HG03354 (cell line): ENCODE results near the gene UMODL1.

Source experiments
- ATAC-seq: cut with Tn5 transposase; IDR thresholded peaks from one replicate; pipeline ENCODE4 v1.9.1; 2021; ENCODE audit warnings: mild to moderate bottlenecking; ENCODE audit not compliant: unreplicated experiment, poor library complexity, severe bottlenecking

The UMODL1 gene

DNA sequence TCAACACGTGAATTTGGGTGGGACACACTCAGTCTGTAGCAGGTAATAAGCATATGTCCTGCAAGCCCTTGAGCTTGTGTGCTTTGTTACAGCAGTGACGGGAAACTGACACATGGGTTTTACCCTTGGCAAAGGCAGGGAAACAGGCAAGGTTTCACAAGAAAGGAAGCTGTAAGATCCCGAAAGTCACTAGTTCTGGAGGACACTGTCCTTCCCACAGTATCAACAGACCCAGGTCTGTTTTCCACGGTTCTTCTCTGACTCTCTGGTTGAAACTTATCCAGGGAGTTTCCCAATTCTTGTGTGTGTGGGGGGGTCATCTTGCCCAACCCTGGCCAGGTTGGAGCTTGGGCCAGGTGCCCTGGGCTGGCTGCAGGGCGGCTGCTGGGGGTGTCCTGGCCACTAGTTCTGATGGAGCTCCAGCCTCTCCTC is 31.6 kb upstream of the UMODL1 start:
- no peak for ATAC-seq

DNA sequence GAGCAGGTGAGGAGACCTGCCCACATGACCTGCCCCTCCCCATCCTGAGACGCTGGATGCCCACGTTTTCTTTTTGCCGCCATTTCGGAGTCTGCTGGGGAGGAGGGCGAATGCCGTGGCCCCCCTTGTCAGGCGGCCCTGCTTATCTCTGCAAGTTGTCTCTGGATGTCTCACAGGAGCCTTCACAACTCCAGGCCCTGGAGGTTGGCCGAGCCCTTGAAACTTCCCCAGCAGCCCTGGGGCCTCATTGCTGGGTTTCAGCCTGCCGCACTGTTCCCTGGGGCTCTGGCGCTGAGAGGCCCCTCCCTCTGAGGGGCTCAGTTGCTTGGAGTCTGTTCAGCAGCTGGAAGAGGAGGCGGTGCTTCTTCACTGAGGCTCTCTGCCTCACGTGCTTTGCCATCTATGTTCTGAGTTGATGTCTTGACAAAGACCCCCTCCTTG is 31.2 kb upstream of the UMODL1 start:
- no peak for ATAC-seq

DNA sequence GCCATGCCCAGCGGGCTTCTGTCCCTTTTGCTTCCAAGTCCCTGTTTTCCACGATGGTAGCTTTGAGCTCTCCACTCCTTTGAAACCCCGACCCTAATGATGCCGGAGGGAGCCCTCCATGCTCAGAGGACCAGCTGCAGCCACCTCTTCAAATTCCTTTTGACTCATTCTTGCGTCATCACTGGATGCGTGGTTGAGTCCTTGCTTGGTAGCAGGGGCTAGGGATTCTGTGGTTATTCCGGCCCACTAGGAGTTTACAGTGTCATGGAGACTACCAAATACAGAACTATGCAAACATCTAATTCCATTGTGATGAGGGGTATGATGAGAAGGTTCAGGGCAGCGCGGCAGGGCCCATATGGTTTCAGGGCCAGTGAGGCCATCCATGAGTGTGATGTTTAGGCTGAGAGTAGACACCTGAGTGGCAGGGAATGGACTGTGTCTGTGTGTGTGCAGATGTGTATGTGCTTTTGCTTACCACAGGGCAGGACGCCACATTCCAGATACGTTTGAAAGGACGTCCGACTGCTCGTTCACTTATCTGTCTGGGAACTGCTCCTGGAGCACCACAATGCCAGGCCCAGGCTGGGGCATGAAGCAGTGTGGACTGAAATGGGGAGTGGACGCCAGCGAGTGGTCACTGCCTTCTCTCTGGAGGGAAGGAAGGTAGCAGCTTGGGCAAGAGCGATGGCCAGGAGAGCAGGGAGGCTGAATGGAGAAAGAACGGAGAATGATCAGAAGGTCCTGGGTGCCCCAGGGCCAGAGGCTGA is 30.5 kb upstream of the UMODL1 start:
- no peak for ATAC-seq

DNA sequence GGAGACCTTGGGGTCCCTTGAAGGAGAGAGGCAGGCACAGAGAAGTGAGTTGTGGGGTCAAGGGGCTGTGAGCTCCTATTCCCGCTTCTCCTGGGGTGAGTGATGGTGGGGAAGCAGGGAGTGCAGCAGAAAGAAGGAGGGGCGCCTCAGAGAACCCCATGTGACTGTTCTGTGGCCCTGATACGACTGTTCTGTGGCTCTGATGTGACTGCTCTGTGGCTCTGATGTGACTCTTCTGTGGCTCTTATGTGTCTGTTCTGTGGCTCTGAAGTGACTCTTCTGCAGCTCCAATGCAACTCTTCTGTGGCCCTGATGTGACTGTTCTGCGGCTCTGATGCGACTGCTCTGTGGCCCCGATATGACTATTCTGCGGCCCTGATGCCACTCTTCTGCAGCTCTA is 29.9 kb upstream of the UMODL1 start:
- no peak for ATAC-seq

DNA sequence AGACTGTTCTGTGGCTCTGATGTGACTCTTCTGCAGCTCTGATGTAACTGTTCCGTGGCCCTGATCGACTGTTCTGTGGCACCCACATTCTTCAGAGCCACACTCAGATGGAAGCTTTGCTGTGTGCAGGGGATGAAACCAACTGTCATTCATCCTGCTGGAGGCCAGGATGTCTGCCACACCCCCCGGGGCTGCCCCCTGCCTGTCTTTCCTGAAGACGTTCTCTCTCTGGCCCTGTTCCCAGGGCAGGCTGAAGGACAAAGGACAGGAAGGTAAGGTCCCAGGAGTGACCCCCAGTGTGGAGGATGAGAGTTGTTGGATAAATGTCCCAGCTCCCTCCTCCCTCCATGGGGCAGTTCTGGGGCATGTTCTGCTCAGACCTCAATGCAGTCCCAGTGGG is 29.4 kb upstream of the UMODL1 start:
- ATAC-seq: no peak

DNA sequence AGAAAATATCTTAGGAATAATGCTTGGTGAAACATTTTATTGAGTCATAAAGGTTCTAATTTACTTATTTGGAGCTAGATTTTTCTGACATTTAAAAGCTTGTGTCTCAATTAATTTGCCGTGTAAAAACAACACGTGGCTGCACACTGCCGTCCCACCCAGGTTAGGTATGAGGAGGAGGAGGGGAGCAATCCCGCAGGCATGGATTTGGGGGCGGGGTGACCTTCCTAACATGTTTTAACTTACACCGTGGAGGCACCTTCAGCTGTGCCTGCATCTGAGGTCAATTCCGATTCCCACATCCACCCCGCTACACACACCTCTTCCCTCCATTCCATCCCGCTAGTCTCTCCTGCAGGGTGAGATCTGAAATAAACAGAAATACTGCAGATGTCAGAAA is 28.5 kb upstream of the UMODL1 start:
- ATAC-seq: no peak

DNA sequence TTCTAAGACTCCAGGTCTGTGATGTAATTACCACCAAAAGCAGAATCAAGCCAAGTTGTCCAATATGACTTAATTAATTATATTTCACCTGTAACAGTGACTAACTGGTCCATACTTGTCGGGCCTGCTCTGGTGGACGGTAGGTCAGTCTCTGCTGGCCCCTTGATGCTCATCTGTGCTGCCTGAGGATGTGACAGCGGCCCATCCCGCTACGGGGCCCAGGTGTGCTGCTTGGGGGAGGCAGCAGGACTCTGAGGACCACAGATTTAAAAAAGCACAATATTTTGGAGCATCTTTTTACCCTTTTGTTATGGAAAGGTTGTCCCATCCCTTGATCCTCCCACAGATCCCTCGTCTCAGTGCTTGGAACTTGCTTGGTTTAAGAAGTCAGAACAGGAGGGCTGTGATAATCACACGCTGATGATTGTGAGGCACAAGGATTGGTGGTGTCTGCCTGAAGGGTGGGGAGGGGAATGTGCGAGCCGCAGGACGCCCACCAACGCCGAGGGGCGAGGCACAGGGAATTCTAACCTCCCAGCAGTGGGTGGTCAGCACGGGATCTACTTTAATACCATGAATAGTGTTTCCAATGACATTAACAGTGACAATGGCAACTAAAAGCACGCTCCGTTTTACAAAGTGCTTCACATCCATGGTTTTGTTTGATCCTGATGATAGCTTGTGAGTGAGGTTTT is 27.8 kb upstream of the UMODL1 start:
- ATAC-seq: no peak

DNA sequence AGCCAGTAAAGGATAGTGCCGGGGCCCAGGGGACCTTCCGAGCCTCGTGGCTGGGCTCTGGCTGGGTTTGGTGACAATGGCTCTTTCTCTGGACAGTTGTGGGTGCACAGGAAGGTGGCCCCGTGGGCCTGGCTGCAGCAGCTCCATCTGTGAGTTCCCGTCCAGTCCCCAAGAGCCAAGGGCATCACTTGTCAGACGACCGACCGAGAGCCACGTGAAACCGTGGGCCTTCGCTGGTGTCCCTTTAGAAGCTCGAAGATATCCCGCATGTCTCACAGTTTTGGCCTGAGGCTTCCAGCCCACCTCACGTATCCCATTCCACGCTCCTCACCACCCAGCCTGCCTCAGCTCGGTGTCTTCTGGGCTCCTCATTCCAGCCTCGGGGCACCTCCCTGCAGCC is 27.2 kb upstream of the UMODL1 start:
- ATAC-seq: no peak

DNA sequence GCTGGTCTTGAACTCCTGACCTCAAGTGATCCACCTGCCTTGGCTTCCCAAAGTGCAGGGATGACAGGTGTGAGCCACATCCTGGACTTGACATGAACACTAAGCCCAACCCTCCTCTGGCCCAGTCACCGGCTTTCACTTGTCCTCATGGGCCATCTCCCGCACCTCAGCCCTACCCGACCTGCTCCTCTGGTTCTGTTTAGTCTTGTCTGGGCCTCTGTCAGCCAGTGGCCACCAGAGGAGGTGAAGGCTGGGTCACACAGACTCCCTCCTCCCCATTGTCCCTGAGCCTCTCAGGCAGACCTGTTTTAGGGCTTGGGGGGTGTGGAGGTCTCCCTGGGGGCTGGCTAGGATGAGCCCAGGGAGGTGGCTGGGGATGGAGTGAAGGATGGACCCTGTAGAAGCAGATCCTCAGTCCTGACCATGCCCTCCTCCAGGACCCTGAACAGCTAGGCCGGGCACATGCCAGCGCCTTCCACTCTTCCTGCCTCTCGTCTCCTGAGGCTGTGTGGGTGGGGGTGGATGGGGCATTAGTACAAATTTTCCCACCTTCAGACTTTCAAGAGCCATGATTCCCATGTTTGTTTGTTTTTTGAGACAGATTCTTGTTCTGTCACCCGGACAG is 26.1 kb upstream of the UMODL1 start:
- no peak for ATAC-seq

DNA sequence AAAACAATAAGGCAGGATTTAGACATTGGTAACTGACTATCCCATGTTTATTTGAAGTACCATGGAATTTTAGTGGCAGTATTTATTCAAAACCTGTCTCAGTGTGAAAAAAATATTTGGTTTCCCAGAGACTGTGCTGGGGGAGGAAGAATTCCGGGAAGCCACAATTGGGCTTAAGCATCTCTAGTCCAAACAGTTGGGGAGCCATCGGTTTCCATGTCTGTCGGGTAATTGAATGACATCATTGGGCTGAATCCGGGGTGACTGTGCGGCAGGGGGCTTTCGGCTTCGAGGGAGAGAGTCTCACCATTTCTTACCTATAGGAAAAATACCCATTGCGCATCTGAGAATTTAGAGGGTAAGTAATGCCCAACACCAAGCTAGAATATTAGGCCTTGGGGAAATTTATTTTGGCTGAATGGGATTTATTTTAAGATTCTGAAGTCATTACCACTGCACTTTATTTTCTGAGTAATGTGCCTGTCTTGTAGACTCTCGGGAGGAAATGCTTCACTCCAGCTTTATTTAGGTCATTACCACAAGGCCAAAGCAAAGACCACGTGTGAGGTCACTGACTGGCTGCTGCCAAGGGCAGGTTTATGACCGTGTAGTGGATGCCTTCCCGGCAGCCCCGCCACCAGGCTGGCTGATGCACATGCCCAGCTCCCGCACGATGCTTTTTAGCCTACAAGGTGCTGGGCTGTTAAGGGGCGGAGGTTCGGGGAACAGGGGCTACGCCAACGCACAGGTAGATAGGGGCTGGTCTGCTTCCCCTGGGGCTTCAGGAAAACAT is 23.1 kb upstream of the UMODL1 start:
- ATAC-seq: no peak

DNA sequence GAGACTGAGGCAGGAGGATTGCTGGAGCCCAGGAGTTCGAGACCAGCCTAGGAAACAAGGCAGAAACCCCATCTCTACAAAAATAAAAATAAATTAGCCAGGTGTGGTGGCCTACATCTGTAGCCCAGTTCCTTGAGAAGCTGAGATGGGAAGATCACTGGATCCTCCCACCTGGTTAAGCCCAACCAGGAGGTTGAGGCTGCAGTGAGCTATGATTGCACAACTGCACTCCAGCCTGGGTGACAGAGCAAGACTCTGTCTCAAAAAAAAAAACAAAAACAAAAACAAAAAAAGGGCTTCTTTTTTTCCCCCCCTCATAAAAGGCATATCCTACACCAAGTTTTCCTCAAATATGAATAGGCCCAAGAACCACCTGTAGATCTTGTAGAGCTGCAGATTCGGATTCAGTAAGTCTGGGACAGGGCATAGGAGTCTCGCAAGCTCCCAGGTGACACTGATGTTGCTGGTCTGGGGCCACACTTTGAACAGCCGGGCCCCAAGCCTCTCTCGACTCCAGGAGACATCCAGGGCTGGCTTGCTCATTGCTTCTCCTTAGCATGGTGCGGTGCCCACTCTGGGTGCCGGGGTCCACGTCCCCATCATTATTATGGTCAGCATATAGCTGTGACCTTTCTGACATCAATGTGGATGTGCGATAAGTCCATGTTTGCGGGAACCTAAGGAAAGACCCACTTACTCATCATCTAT is 22.1 kb upstream of the UMODL1 start:
- no peak for ATAC-seq

DNA sequence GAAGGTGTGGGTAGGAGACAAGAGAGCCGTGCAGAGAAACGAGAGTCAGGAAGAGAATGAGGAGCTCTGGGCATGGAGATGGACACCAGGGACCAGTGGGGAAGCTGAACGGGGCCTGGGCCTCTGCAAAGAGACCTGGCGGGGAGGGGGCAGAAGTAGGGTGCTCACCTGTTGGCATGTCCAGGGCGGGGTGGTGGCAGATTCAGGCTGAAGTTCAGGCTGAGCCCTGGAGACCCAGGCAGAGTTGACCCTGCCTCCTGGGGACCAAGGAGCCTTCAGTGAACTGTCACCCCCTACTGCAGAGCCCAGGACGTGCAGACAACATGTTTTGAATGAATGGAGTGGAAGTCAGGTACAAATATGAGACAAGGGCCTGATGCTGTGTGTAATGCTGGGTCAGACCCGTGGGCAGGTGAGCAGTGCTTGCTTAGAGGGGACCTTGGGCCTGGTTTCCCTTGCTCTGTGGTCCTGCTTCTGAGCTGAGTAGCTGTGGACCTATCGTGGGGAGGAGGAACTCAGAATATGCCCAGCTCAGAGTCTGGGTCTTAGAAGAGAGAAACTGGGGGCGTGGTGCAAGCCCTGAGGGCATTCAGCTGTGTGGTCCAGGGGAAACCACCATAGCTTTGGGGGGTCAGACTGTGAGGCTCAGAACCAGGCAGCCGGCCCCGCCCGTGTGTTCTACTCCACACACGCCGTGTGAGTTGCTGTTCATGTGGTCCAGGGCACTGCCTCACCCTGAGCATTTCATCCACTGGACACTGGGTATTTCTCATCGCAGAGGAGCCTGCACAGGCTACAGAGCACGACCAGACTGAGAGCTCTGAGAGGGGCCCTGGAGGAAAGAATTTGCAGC is 21.3 kb upstream of the UMODL1 start:
- no peak for ATAC-seq

DNA sequence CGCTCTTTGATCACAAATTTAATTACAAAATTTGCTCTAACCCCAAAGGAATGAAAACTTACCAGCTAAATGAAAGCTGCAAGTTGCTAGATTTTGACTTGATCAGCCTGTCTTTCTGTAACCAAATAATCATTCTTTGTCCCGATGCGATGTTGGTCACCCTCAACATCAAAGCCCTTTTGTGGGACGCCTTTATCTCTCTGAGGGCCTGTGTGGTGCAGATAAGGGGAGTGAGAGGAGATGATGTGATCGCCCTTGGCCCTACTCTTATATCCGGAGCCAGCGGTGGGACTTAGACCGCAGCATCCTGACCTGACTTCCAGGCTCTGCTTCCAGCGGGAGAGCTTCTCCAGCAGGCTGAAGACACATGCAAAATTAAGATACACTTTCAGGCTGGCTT is 19.3 kb upstream of the UMODL1 start:
- no peak for ATAC-seq

DNA sequence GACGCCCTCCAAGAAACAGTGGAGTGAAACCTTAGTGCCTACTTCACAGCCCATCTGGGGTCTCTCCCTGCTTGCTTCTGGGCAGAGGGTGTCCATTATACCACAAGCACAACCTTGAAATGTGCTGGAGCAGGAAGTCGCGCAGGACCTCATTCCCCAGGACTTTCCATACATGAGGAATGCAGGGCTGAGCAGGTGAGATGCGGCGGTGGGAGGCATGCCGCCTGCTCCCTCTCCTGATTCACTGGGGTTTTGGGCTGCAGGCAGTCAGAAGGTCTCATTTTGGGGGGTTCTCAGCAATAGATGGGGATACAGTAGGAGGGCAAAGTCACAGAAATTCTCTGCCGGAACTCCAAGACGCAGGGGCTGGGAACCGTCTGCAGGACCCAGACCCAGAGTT is 15.7 kb upstream of the UMODL1 start:
- ATAC-seq: no peak

DNA sequence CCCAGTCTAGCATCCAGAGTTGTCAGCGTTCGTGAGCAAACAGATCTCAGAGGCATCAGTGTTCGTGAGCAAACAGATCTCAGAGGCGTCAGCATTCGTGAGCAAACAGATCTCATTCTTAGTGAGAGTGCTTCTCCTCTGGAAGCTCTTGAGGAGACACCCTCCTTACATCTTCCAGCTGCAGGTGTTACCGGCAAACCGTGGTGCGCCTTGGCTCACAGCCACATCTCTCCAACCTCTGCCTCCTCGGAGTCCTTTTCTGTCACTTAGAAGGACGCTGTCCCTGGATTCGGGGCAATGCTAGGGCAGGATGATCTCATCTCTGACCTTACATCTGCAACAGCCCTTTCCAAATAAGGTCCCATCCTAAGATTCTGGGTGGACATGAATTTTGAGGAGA is 14.6 kb upstream of the UMODL1 start:
- ATAC-seq: no peak

DNA sequence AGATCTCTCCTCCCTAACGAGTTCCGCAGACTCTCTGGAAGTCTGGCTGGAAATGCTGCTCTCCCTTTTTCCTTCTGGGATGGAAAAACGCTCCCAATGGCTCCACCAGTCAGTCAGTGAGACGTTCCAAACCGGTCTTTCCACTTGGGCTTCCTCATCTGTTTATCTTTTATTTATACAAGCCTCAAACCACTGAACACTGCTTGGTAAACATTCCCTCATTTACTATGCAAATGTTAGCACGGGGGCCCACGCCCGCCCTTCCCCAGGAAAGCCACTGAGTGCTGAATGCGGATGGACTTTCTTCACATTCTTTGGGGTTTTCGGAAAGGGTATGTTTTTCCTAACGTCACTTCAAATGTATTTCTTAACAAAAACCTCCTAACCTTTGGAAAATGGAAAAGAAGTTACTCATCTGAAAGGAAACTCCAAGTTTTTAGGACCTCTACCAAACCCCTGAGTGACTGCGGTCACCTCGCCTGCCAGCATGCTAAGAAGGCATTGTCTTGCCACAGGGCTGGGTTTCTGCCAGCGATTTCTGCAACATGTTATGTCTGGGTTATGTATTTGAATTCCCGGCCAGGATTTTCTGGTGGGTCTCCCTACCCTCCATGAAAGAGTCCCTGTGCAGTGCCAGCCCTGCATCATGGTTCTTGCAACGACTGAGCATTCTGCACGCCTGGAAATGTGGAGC is 14.0 kb upstream of the UMODL1 start:
- ATAC-seq: no peak

DNA sequence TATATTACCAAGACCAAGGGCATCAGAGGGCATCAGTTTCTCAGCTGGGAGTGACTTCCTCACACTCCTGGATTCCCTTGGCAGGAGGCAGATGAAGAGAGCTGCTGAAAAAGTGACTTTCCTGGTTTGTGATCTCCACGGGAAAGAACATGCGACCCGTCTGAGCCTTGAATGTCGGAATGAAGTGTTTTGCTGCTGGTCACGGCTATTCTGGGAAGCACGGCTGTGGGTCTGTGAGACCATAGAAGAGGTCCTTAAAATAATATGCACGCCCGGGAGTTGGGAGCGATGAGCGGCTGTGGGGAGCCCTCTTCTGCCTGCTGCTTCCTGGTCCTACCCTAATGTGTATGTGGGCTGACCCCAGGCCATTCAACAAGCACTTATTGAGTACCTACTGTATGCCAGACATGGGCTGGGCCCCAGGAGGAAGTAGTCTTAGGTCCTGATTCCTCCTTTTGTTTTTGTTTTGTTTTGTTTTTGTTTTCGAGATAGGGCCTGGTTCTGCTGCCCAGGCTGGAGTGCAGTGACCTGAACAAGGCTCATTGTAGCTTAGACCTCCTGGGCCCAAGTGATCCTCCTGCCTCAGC is 13.2 kb upstream of the UMODL1 start:
- ATAC-seq: no peak

DNA sequence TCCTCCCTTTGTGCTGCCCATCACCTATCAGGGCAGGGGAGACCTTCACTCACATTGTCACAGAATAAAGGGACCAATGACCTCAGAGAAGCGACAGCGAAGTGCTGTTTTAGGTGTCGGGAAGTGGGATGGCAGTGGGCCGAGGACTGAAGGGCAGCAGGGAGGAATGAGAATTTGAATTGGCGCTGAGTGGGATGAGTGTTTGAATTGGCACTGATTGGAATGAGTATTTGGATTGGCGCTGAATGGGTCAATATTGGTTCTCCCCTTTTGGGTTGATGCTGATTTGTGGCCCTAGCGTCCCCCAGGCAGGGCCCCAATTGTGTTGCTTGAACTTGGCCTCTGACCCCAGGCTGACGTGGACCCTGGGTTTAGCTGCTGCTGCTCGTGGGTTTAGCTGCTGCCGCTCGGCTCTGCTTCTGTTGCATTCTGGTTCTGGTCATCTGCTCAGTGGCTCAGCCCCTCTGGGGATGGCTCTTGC is 12.4 kb upstream of the UMODL1 start:
- ATAC-seq: no peak
